CD14-positive monocyte (primary cell): Measurements from ENCODE around the gene ANKRD27. TPM values are rescaled to one million over a fixed set of nuclear protein-coding genes. Genes with fewer than 3 reads are reported as not detected.

Source experiments
- DNase-seq, 3 donors: peaks; one replicate each; pipeline ENCODE4 v3.0.0-alpha.2; 2011 to 2022
- H2AFZ ChIP-seq: 2 replicates; pipeline ENCODE4 v1.6.0; 2012; ENCODE audit warnings: mild to moderate bottlenecking, low read depth, low read length, inconsistent platforms; ENCODE audit not compliant: insufficient read depth, poor library complexity, severe bottlenecking
- H3K27ac ChIP-seq, 2 donors: 1 replicate in 1 of 2; 2 replicates in 1 of 2; pipeline ENCODE4 v1.5.1; 2012 to 2013; ENCODE audit warnings: low read length in 2 of 2, control low read depth in 1 of 2, inconsistent platforms in 1 of 2, low read depth in 1 of 2, mild to moderate bottlenecking in 1 of 2
- H3K27me3 ChIP-seq, 2 donors: one replicate each; pipeline versions ENCODE4 v1.6.0 to v1.6.1; 2011 to 2013; ENCODE audit warnings: low read length in 2 of 2; ENCODE audit not compliant: control insufficient read depth in 2 of 2, insufficient read depth in 2 of 2
- H3K36me3 ChIP-seq, 2 donors: replicated peaks in 1 of 2; 1 replicate in 1 of 2; 2 replicates in 1 of 2; pipeline versions ENCODE4 v1.5.1 to v1.6.1; 2012 to 2013; ENCODE audit warnings: low read length in 2 of 2, control low read depth in 1 of 2, inconsistent platforms in 1 of 2, mild to moderate bottlenecking in 1 of 2; ENCODE audit not compliant: insufficient read depth in 2 of 2, control insufficient read depth in 1 of 2
- H3K4me1 ChIP-seq, 2 donors: 1 replicate in 1 of 2; 2 replicates in 1 of 2; pipeline versions ENCODE4 v1.5.1 to v1.6.1; 2012 to 2013; ENCODE audit warnings: low read length in 2 of 2, control low read depth in 1 of 2, inconsistent platforms in 1 of 2, mild to moderate bottlenecking in 1 of 2, moderate library complexity in 1 of 2; ENCODE audit not compliant: insufficient read depth in 2 of 2, control insufficient read depth in 1 of 2
- H3K4me2 ChIP-seq: replicated peaks from 2 replicates; pipeline ENCODE3; 2012; ENCODE audit warnings: low read length, moderate library complexity, mild to moderate bottlenecking; ENCODE audit not compliant: poor library complexity, severe bottlenecking; ENCODE audit errors: extremely low read depth
- H3K4me3 ChIP-seq, 3 experiments: fragments of 200-600 bp in 1 of 3; sonication (generic) in 1 of 3; replicated peaks in 1 of 3; 1 replicate in 2 of 3; 2 replicates in 1 of 3; pipeline ENCODE4 v1.5.1; 2011 to 2013; ENCODE audit warnings: low read length in 3 of 3, mild to moderate bottlenecking in 3 of 3, control low read depth in 2 of 3, low read depth in 2 of 3, inconsistent platforms in 1 of 3, moderate library complexity in 1 of 3
- H3K79me2 ChIP-seq: 2 replicates; pipeline ENCODE4 v1.6.0; 2012; ENCODE audit warnings: mild to moderate bottlenecking, control low read depth, inconsistent platforms, low read length, moderate library complexity; ENCODE audit not compliant: insufficient read depth
- H3K9ac ChIP-seq: 2 replicates; pipeline ENCODE4 v1.6.0; 2017; ENCODE audit warnings: low read length, mild to moderate bottlenecking; ENCODE audit not compliant: insufficient read depth, poor library complexity, severe bottlenecking
- H3K9me3 ChIP-seq, 2 donors: replicated peaks in 1 of 2; 1 replicate in 1 of 2; 2 replicates in 1 of 2; pipeline versions ENCODE4 v1.5.1 to v1.6.1; 2012 to 2013; ENCODE audit warnings: low read length in 2 of 2, control low read depth in 1 of 2; ENCODE audit not compliant: control insufficient read depth in 1 of 2, insufficient read depth in 1 of 2
- H4K20me1 ChIP-seq: 2 replicates; pipeline ENCODE4 v1.6.0; 2012; ENCODE audit warnings: mild to moderate bottlenecking, low read length, control low read depth, moderate library complexity; ENCODE audit not compliant: insufficient read depth
- H3K27ac Mint-ChIP-seq, 7 donors: one replicate each; pipeline ENCODE4 v1.8.0; 2020; ENCODE audit warnings: mild to moderate bottlenecking in 7 of 7, mixed read lengths in 7 of 7, moderate library complexity in 6 of 7, inconsistent platforms in 2 of 7
- H3K27me3 Mint-ChIP-seq, 3 donors: one replicate each; pipeline ENCODE4 v1.8.0; 2021 to 2022; ENCODE audit warnings: low read depth in 3 of 3, mild to moderate bottlenecking in 3 of 3, mixed read lengths in 3 of 3, moderate library complexity in 3 of 3, inconsistent platforms in 1 of 3
- H3K36me3 Mint-ChIP-seq, 2 donors: one replicate each; pipeline ENCODE4 v1.8.0; 2020; ENCODE audit warnings: mixed read lengths in 2 of 2, inconsistent platforms in 1 of 2, mild to moderate bottlenecking in 1 of 2
- H3K4me1 Mint-ChIP-seq: one replicate; pipeline ENCODE4 v1.8.0; 2020; ENCODE audit warnings: mild to moderate bottlenecking, mixed read lengths
- H3K4me3 Mint-ChIP-seq, 2 donors: one replicate each; pipeline ENCODE4 v1.8.0; 2020; ENCODE audit warnings: mild to moderate bottlenecking in 2 of 2, mixed read lengths in 2 of 2, moderate library complexity in 1 of 2
- H3K9me3 Mint-ChIP-seq, 7 donors: one replicate each; pipeline ENCODE4 v1.8.0; 2020 to 2022; ENCODE audit warnings: mixed read lengths in 7 of 7, mild to moderate bottlenecking in 6 of 7, moderate library complexity in 6 of 7, inconsistent platforms in 2 of 7
- CTCF ChIP-seq: fragments of 200-600 bp; IDR thresholded peaks from one replicate; pipeline ENCODE4 v1.8.0; 2022; ENCODE audit warnings: antibody characterized with exemption, mild to moderate bottlenecking
- WGBS: methylation state at CpG from one replicate; pipeline ENCODE4 v1.1.5; 2013; ENCODE audit warnings: missing lambda C conversion rate; ENCODE audit not compliant: insufficient coverage; 5-methylcytosine and 5-hydroxymethylcytosine counted together
- intact Hi-C, 2 donors: fragments of 100-400 bp; cut with micrococcal nuclease; formaldehyde crosslinking; loops; one replicate each; pipeline versions ENCODE4 v1.15.0 to v1.15.1; 2023
- polyA plus RNA-seq, 3 donors: library from polyadenylated mRNA; depleted of rRNA in 1 of 3; unstranded in 2 of 3; stranded (reverse) in 1 of 3; fragments of 300-500 nt in 2 of 3; fragments of >200 nt in 1 of 3; fragmentation: Illumina TruSeq in 2 of 3; gene quantifications; 1 replicate in 2 of 3; 2 replicates in 1 of 3; pipeline ENCODE4 v1.2.3, GENCODE V29; 2012 to 2021

ANKRD27 gene
- polyA plus RNA-seq, 3 donors, result 8.7 to 17.5 (median 14.5) TPM

GRCh38 chr19:32611161-32611560 is 63.8 kb downstream of the ANKRD27 start:
- H2AFZ ChIP-seq, result no peak overlapping the region
- no peak for DNase-seq
- 96% methylated on average over 3 of the region's 5 CpGs for WGBS
- peaks cover 61 to 80% of the 10 kb centered on the region in 2 donors for H3K36me3 ChIP-seq
- Mint-ChIP-seq H3K27me3 (no peaks in the 10 kb centered on the region), H3K27ac (peak overlapping the region in 1 of 7 donors; percentile 3), H3K4me3 (no peak overlapping the region), H3K36me3 (peaks cover 59 to 78% of the 10 kb centered on the region in 2 donors), H3K9me3 (peaks cover 0 to 4% (median 0%) of the 10 kb centered on the region in 7 donors), H3K4me1 (no peaks in the 10 kb centered on the region)
- H3K27ac ChIP-seq, result no peak overlapping the region
- no peaks in the 10 kb centered on the region for H3K4me1 ChIP-seq
- no peaks in the 10 kb centered on the region for H3K27me3 ChIP-seq
- H3K4me2 ChIP-seq, result no peak overlapping the region
- no peak overlapping the region for H3K9ac ChIP-seq
- H3K79me2 ChIP-seq, result no peaks in the 10 kb centered on the region
- H3K9me3 ChIP-seq, result no peaks in the 10 kb centered on the region
- intact Hi-C loops, result no loop called here
- no peak for TF ChIP-seq CTCF
- no peak overlapping the region for H3K4me3 ChIP-seq
- H4K20me1 ChIP-seq, result no peaks in the 10 kb centered on the region

- H4K20me1 ChIP-seq, result no peaks in the 10 kb centered on the region
- H3K4me3 ChIP-seq, result no peak overlapping the region
- H3K27me3 Mint-ChIP-seq, result no peaks in the 10 kb centered on the region
- H3K27ac ChIP-seq, result no peak overlapping the region
- H3K4me2 ChIP-seq, result no peak overlapping the region
- no peak for TF ChIP-seq CTCF
- no peaks in the 10 kb centered on the region for H3K4me1 ChIP-seq
- peaks cover 64 to 78% of the 10 kb centered on the region in 2 donors for H3K36me3 ChIP-seq
- no peak for DNase-seq
- no peaks in the 10 kb centered on the region for H3K79me2 ChIP-seq
- peaks cover 57 to 82% of the 10 kb centered on the region in 2 donors for H3K36me3 Mint-ChIP-seq
- no peaks in the 10 kb centered on the region for H3K4me1 Mint-ChIP-seq
- intact Hi-C loops, result no loop called here
- no peaks in the 10 kb centered on the region for H3K27me3 ChIP-seq
- H3K9me3 ChIP-seq, result no peaks in the 10 kb centered on the region
- no peak overlapping the region for H2AFZ ChIP-seq
- no peak overlapping the region for H3K27ac Mint-ChIP-seq
- H3K9ac ChIP-seq, result no peak overlapping the region
- H3K4me3 Mint-ChIP-seq, result no peak overlapping the region
- 99% methylated on average over 19 of the region's 20 CpGs for WGBS
- H3K9me3 Mint-ChIP-seq, result peaks cover 0 to 2% (median 0%) of the 10 kb centered on the region in 7 donors
These were observed 67.5 kb downstream of the ANKRD27 start for GRCh38 chr19:32607479-32607878.
